NOMO-1 (cell line): ENCODE data around the gene HEXA.

Source experiments
- DNase-seq, 2 experiments: peaks; one replicate each; lab custom pipeline; 2025; ENCODE audit not compliant: unreplicated experiment in 2 of 2; lab: John Stamatoyannopoulos, UW

HEXA gene

DNA sequence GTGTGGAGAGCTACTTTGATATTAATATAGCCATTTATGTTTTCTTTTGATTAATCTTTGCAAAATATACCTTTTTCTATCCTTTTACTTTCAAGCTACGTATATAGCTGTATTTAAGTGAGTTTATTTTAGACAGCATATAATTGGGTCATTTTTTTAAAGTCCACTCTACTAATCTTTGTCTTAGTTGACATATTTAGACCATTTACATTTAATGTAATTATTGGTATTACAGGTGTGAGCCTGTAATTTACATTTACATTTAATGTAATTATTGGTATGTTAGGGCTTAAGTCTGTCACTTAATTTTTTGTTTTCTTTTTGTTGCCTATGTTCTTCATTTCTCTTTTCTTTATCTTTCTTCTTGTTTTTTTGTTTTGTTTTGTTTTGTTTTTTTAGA is 52.1 kb downstream of the HEXA start:
- no peak for DNase-seq

DNA sequence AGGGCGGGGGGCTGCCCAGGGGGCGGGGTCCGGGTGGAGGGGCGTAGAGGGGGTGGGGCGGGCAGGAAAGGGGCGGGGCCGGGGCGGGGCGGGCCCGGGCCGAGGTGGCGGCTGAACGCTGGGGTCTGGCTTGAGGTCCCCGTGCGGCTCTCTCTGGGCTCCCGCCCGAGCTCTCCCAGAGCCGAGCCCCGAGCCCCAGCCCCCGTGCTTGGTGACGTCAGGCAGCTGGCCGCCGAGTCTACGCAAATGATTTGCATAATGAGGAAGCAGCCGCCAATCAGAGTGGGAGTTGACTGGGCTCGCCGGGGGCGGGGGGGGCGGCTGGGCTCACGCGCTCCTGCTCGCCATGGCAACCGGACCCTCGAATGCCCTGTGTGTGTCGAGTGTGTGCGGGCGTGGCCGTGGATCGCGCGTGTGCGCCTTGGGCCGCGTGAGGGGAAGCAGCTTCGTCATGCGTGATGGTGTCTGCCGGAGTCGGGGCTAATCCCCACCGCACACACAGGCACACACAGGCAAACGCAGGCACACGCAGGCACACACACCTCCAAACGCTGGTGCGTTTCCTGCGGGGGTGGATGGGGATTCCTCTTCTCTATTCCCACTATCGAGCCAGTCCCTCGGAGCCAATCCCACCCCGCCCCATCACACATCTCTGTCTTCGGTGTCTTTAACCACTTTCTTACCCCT is 55.7 kb downstream of the HEXA start, which contains the start of gene CELF6:
Gene CELF6 (minus strand): TSS at position 173 of the 687 bp plus-strand sequence. CDS start 283 bp downstream, outside the sequence.
- DNase-seq, result peak; percentile 79 to 91

DNA sequence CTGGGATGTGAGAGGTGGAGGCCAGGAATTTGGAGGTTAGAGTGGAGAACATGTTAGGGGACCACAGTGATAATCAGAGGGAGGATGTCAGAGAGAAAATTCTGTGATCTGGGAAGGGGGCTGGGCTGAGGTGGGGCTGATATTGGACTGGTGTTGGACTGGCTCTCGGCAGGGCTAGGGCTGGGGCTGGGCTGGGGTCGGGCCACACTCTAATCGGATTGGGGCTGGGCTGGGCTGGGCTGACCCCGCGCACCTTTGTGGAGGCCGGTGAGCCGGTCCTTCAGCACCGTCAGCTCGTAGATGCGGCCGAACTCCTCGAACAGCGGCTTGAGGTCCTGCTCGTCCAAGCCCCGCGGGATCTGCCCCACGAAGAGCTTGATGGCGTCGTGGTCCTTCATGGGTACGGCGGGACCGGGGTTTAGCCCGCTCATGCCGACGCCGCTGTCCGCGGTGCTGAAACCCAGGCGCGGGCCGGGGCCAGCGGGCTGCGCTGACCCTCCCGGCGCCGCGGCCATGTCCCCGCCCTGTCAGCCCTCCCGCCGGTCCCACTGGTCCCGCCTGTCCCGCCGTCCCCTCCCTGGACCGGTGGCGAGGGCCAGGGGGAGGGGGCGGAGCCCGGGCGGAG is 56.3 kb downstream of the HEXA start:
- peak; percentile 44 to 64 for DNase-seq

DNA sequence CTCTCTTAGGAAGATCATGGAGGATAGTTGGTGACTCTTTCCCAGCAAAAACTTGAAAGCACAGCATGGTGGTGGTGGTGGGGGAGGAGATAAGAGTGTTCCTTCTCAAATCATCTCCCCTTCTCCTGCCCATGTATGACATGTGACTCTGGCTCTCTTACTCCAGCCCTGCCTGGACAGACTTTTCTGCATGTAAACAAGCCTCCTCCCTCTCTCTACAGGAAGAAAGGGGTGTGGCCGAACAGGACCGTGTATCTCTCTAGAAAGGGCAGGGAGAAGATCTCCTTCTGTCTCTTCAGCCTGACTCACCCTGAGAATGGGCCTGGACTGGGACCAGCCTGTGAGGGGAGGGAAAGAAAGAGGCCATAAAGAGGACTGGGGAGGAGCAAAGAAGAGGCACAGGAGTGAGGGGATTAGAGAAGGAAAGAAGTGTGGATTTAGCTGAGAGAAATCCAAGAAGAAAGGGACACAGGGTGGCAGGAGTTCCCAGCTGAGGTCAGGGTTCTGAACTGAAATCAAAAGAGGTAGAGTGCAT is 57.3 kb downstream of the HEXA start:
- no peak for DNase-seq

DNA sequence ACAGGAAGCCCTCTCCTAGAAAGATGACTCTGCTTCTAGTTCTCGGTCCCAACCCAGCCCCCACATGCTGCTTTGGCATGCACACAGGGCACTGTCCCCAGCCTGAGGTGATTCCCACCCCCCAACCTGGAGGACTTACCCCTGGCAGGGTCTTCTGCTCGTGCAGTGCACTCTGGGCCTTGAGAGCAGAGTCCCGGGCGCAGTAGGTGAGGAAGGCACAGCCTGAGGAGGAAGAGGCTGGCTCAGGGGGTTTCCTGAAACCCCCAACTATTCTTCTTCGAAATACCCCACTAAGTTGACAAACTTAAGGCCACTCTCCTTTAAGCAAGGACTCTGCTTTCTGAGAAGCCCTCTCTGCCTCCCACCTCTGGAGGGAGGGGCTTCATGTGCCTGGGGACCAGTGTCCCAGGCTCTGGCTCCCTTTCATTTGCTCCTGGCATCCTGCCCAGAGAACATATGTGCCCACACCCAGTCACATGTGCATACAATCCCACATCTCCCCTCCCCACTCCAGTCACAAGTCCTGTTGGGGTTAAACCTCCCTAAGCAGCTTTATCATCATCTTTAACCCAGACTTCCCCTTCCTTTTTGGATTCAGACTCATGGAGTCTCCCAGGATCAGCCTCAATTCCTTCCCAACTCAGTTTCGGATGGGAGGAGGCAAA is 60.0 kb downstream of the HEXA start:
- DNase-seq, result no peak

DNA sequence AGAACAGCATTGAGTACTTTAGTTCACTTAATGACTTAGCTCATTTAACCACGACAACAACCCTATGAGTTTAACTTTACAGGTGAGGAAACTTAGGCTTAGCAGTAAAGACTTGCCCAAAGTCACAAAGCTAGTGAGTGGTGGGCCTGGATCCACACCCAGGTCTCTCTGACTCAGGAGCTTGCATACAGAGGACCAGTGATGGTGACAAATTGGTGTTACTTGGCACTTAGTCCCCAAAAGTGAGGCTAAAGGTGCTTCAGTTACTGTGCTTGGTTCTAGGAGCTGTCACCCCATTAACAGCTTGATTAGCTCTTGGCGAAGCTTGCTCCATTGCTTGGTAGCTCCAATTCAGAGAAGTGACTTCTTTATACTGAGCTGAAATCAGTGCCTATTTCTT is 61.9 kb downstream of the HEXA start:
- DNase-seq, result no peak

DNA sequence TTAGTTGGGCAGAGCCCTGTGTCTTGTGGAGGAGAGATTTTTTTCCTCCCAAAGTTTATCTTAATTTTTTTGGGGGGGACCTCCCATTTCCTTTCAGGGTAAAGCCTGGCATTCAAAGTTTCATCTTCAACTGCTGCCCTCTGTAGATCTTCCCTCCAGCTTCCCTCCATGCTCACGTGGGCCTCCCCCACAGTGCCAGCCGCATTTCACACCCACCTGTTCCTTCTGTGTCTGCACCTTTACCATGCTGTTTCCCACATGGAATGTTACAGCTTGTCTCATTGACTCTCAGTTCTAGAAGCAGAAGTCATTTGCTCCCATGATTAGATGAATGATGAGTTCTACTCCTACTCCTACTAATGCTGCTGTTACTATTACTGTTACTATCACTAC is 62.4 kb downstream of the HEXA start:
- no peak for DNase-seq

DNA sequence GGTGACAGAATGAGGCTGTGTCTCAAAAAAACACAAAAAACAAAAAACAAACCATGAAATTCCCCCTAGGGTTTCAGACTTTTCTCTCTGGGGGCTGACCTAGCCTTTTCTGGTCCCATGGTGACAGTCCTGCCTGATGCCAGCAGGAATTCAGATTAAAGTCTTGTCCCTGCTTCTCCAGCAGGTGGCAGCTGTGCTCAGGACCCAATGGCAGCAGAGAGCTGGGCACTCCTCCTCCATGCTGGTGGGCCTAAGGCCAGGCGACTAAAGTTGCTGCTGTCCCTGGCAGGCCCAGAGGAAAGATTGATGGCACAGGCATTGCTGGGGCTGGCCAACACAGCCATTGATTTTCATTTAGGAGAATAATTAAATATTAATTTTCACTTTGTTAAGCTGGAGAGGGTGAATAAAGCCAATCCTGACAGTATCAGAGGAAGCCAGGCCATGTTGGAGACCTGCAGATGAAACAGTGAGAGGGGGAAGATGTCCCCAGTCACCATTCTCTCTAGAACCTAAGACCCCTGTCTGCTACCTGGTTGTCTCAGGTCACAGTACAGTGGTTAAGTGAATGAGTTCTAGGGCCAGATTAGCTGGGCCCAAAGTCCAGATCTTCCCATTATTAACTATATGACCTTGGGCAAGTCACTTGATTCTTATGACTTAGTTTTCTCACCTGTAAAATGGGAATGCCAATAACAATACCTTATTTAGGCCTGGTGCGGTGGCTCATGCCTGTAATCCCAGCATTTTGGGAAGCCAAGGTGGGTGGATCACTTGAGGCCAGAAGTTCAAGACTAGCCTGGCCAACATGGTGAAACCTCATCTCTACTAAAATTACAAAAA is 63.0 kb downstream of the HEXA start:
- DNase-seq, result peak; percentile 26 to 66

DNA sequence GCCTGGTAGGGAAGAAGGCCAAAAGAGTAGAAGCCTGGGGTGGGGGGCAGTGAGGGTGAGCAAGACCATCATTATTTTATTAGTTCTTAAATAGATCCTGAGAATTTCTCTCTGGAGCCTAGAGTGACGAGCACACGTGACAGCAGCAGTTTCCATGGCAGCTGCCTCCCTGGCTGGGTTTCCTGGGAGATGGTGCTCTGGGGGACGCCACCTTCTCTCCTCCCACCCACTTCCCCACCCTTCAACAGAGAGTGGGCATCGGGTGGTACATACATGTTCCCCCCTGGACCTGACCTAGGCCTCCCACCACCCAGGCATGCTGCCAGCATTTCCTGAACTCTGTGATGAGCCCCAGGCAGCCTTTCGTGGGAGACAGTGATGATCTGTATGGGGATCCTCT is 68.8 kb downstream of the HEXA start:
- DNase-seq, result no peak

DNA sequence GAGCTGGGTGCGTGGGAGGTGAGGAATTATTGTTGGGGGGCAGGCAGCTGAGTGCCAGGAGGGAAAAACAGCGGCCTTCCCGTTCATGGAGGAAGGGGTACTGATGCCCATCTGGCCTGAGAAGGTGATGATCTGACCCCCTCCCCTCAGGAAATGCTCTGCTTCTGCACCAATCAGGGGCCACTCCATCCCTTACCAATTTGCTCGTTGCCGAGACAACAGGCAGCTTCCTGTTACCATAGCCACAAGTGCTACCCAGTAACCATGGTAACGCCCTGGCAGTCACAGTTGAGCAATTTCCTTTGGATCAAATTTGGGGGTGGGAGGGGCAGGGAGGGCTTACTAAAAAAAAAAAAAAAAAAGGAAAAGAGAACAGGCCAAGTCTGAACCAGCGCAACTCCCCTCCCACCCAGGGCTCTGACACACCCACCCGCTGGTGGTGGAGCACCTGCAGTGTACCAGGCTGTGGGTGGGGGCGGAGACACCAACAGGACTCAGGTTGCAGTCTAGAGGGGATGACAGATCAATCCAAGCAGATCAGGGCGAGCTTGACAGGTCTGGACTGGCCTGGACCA is 69.5 kb downstream of the HEXA start:
- peak; percentile 85 to 86 for DNase-seq

DNA sequence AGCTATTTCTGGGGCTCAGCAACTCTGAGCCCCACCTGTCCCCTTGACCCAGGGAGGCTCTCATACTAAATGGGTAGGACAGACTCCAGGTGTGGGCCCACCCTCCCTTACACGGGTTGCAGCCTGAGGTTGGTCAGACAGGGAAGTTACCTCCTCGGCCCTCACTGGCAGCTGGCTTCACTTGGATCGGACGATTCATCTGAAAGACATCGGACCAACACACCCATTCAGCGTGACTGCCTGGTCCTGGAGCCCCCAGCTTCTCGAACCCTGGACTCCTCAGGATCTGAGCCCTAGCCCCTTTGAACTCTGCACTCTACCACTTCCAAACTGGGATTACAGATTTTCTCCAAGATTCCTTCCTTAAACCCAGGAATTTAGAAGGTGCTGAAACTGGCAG is 71.2 kb downstream of the HEXA start:
- no peak for DNase-seq

DNA sequence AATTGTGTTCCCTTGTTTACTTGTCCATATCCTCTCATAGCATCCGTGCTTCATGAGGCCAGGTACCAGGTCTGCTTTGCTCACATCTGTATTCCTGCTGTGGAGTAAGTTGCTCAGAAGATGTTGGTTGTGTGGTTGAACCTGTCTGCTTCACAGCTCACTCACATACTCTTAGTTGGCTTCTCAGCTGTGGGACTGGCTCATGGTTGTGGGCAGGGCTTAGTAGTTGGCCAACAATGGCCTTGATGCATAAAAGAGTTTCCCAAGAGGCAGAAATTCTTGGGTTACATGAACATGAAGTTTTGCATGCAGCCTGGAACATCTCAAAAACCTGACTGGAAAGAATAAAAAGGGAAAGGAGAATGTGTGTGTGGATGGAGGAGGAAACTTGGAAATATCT is 72.9 kb downstream of the HEXA start:
- DNase-seq, result no peak
